IPS-15b (cell line): ENCODE results near the gene KLRG1.

Source experiments
- H3K27me3 ChIP-seq: one replicate; pipeline ENCODE4 v1.6.1; 2013; ENCODE audit warnings: low read length; ENCODE audit not compliant: control insufficient read depth, insufficient read depth
- H3K36me3 ChIP-seq: one replicate; pipeline ENCODE4 v1.6.1; 2013; ENCODE audit warnings: low read length; ENCODE audit not compliant: control insufficient read depth, insufficient read depth
- H3K4me1 ChIP-seq: one replicate; pipeline ENCODE4 v1.6.1; 2013; ENCODE audit warnings: mild to moderate bottlenecking, low read length; ENCODE audit not compliant: control insufficient read depth, insufficient read depth
- H3K4me3 ChIP-seq: one replicate; pipeline ENCODE4 v1.5.1; 2013; ENCODE audit warnings: low read depth, low read length
- H3K9ac ChIP-seq: one replicate; pipeline ENCODE4 v1.6.1; 2013; ENCODE audit warnings: low read depth, mild to moderate bottlenecking, low read length
- H3K9me3 ChIP-seq: one replicate; pipeline ENCODE4 v1.6.1; 2013; ENCODE audit warnings: mild to moderate bottlenecking, low read length; ENCODE audit not compliant: control insufficient read depth, insufficient read depth

KLRG1 gene

DNA sequence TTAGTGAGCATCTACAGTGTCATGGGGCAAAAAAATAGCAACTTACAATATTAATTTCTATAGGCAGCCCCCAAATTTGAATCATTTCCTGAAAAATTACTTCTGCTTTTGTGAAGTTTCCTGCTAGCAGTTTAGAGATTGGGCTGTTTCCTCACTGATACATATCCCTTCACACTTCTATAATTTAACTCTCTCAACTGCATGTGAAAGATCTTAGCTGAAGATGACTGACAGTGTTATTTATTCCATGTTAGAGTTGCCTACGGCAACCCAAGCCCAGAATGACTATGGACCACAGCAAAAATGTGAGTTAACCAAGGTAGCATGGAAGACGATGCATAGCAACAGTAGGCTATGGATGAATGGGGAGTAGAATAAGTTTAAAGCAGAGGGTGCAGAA lies at the start of gene KLRG1:
Gene KLRG1, plus strand, starts transcription at position 134 of the 400 bp plus-strand sequence. Its CDS starts 90 bp downstream, at position 224.
- Histone ChIP-seq H3K36me3 (no peaks in the 10 kb centered on the region), H3K9ac (no peak within 1 kb of the TSS), H3K9me3 (no peaks in the 10 kb centered on the region), H3K27me3 (no peaks in the 10 kb centered on the region), H3K4me1 (no peaks in the 10 kb centered on the region), H3K4me3 (no peak within 1 kb of the TSS)

DNA sequence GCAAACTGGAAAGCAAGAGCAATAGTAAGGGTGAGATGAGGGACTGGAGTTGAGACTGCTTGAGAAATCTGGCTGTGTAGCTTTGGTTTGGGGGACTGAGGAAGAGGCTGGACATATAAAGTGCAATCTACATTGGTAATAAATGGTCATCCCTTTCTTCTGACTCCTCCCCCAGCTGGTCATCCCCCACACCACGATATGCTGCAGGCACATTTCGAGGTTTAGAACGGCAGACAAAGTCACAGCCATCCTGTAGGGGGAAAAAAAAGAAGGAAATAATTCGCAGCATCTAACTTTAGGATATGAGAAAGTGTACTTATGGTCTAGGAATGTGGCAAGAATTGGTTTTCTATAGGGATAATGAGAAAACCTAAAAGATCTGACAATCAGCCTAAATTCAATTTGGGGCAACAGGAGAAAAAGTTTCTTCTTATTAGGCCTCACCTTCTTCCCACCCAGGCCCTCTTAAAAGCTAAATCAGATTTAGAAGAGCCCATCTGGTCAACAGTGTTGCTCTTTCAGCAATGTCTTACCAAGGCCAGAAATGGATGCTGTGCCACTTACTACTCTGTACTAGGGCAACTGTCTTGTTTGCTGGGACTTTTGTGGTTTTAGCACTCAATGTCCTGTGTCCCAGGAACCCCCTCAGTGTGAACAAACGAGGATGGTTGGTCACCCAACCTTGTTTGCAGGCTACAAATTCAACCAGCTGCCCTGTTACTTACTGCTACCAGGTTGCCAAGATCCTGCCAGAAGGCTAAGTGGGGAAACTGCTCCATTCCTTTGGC lies 47.5 kb upstream of the KLRG1 start:
- Histone ChIP-seq H3K9me3 (no peaks in the 10 kb centered on the region), H3K9ac (no peak overlapping the region), H3K36me3 (peaks cover 35% of the 10 kb centered on the region)

GRCh38 chr12:8943565-8944186 lies 45.7 kb upstream of the KLRG1 start:
- Histone ChIP-seq H3K27me3 (no peaks in the 10 kb centered on the region), H3K36me3 (peaks cover 25% of the 10 kb centered on the region), H3K4me1 (peaks cover 5% of the 10 kb centered on the region), H3K4me3 (no peak overlapping the region), H3K9ac (no peak overlapping the region), H3K9me3 (no peaks in the 10 kb centered on the region)

More for the DNA sequence above, 47.5 kb upstream of the KLRG1 start:
- Histone ChIP-seq H3K4me3 (no peak overlapping the region), H3K27me3 (no peaks in the 10 kb centered on the region), H3K4me1 (no peaks in the 10 kb centered on the region)

DNA sequence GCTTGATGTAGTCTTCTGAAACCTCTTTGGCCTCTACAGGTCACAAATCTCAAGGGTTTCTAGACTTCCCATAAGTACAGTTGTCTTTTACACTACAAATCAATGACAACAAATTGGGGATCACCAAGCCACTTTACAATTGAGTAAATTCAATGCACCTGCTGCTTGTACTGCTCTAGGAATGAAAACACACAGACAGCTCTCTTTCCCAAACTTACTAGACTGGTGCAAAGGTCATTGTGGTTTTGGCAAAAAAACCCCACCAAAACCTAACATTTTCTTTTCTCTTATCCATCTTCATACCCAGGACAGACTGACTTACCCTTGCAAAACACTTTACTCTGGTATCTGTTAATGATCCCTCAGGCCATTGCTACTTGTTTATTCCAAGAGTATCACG lies 42.6 kb upstream of the KLRG1 start:
- no peak overlapping the region for H3K4me3 ChIP-seq
- no peaks in the 10 kb centered on the region for H3K9me3 ChIP-seq
- peak overlapping the region; percentile 48 for H3K9ac ChIP-seq
- peaks cover 16% of the 10 kb centered on the region for H3K36me3 ChIP-seq
- H3K27me3 ChIP-seq: no peaks in the 10 kb centered on the region
- peaks cover 5% of the 10 kb centered on the region for H3K4me1 ChIP-seq

DNA sequence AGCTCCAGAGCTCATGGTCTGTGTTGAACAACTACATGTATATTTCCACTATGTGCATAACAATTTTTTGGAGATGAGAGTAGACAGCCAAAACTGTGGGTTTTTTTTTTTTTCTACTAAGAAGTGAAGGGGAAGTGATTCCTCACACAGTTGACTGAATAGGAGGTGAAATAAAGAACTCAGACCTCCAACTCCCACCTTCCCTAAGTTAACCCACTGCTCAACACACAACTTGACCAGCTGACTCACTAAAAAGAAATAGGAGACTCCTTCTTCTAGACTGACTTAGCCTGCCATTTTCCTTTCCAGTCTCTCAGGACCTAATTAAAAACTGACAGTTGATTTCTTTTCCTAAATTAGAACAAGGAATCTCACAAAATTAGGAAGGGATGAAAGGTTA lies 41.6 kb upstream of the KLRG1 start:
- Histone ChIP-seq H3K27me3 (no peaks in the 10 kb centered on the region), H3K9me3 (no peaks in the 10 kb centered on the region), H3K9ac (no peak overlapping the region), H3K4me3 (no peak overlapping the region), H3K4me1 (peaks cover 5% of the 10 kb centered on the region), H3K36me3 (peaks cover 7% of the 10 kb centered on the region)

DNA sequence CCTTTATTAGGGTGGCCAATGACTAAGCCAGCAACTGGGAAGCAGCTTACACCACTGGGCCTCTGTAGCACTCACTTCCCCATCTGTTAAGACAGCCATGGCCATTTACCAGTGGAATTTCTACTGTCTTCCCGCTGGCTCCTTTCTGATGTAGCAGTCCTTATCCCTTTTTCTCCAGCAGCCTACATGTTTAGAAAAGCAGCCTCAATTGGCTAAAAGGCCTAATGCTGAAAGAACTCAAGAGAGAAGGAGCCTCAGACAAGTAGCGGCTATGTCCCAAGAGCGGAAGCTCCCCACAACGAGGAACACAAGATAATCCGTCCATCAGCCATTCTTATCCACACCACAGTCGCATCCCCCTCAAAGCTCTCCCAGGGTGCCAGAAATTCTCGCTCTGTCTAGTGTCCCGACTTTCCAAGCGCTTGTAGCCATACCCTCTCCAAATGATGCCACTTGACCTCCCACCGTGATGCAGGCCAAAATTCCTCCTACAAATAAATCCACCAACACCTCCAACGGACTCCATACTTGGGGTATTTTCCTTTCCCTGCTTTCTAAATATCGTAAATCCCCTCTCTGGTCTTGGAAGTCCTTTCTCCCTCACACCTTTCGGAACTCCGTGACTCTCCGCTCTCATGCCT lies 40.5 kb upstream of the KLRG1 start:
- H3K4me1 ChIP-seq: peaks cover 5% of the 10 kb centered on the region
- peak overlapping the region; percentile 99 for H3K4me3 ChIP-seq
- peaks cover 7% of the 10 kb centered on the region for H3K36me3 ChIP-seq
- peak overlapping the region; percentile 97 for H3K9ac ChIP-seq
- H3K27me3 ChIP-seq: no peaks in the 10 kb centered on the region
- H3K9me3 ChIP-seq: no peaks in the 10 kb centered on the region

DNA sequence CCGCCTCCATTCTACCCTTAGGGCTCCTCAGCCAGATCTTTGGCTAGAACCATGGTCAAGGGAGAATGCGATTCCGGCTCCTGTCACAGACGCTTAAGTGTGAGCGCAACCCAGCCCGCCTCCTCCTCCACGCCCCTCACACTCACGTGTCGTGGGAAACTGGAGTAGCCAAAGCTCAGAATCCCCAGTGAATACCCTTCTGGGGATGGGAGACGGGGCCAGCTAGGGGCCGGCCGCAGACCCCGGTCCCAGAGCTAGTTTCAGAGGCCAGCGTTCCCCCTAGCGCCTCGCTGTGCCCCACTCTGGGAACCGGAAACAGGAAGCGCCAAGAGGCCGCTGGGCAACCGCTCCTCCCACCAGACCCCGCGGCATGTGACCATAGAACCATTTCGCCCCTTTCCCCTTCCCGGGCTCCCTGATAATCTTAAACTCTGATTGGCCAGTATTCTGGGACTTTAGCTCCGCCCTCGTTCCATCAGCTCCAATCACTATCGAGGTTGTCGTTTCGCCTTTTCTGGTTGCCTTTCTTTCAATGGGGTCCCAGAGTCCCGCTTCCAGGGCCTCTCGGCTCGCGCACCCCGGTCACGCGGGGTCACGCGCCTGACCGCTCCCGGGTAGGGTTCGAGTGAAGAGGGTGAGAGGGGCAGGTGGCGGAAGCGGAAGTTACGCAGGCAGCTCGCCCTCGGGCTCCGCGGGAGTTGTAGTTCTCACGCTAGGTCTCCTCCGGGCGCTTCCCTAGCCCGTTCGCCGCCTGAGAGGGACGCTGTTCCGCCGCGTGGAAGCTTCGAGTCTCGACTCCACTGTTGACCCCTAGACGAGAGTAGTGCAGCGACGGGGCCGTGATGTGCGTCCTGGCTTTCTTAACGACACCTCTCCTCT lies 39.8 kb upstream of the KLRG1 start, which contains the start of gene M6PR:
Gene M6PR, minus strand, starts transcription at position 304 of the 879 bp plus-strand sequence. CDS start 3,241 bp downstream, outside the sequence.
- H3K36me3 ChIP-seq: peaks cover 7% of the 10 kb centered on the region

DNA sequence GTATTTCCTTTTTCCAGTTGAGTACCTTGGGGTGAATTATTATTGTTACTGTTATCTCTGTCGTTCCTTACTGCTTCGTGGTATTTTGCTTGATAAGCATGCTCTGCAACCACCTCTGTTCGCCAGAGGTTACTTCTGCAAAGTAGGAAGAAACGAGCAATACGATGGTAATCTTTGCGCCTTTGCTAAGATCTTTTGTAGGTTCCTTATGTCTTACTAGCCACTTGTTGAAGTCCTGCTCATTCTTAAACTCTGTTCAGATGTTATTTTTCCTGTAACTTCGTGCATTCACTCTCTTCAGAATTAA lies 39.2 kb upstream of the KLRG1 start:
- Histone ChIP-seq H3K4me1 (peaks cover 5% of the 10 kb centered on the region), H3K9ac (peak overlapping the region; percentile 85), H3K9me3 (no peaks in the 10 kb centered on the region), H3K36me3 (peaks cover 6% of the 10 kb centered on the region), H3K27me3 (no peaks in the 10 kb centered on the region), H3K4me3 (peak overlapping the region; percentile 99)

More for the DNA sequence above, 39.8 kb upstream of the KLRG1 start, which contains the start of gene M6PR:
- Histone ChIP-seq H3K27me3 (no peaks in the 10 kb centered on the region), H3K4me3 (peak within 1 kb of the TSS; percentile 99), H3K9me3 (no peaks in the 10 kb centered on the region), H3K9ac (peak within 1 kb of the TSS; percentile 97), H3K4me1 (peaks cover 5% of the 10 kb centered on the region)

GRCh38 chr12:8950702-8951478 lies 38.5 kb upstream of the KLRG1 start:
- Histone ChIP-seq H3K36me3 (peaks cover 3% of the 10 kb centered on the region), H3K4me1 (peaks cover 5% of the 10 kb centered on the region), H3K9me3 (peaks cover 5% of the 10 kb centered on the region), H3K9ac (peak overlapping the region; percentile 85), H3K27me3 (no peaks in the 10 kb centered on the region), H3K4me3 (peak overlapping the region; percentile 99)

GRCh38 chr12:8951744-8952143 lies 37.6 kb upstream of the KLRG1 start:
- peaks cover 5% of the 10 kb centered on the region for H3K36me3 ChIP-seq
- no peaks in the 10 kb centered on the region for H3K27me3 ChIP-seq
- H3K9me3 ChIP-seq: peaks cover 6% of the 10 kb centered on the region
- no peak overlapping the region for H3K4me3 ChIP-seq
- H3K9ac ChIP-seq: no peak overlapping the region
- H3K4me1 ChIP-seq: peaks cover 5% of the 10 kb centered on the region
